KG1 (cell line): Measurements from ENCODE around the gene EPC2.
"Not testable (repeated sequence)": the region's sequence is repeated elsewhere in the genome, so short reads cannot be mapped to it uniquely, and the experiment has no call there.

Source experiments
- DNase-seq: peaks from one replicate; lab custom pipeline; 2025; lab: John Stamatoyannopoulos, UW

The EPC2 gene

GRCh38 chr2:148721991-148722777 lies 77.6 kb downstream of the EPC2 start:
- DNase-seq: no peak

GRCh38 chr2:148725564-148725963 lies 81.0 kb downstream of the EPC2 start:
- DNase-seq: no peak

- DNase-seq: no peak
Measured at GRCh38 chr2:148726228-148726627, 81.7 kb downstream of the EPC2 start.

- no peak for DNase-seq
Measured at GRCh38 chr2:148730085-148730484, 85.5 kb downstream of the EPC2 start.

GRCh38 chr2:148737742-148738141 lies 93.2 kb downstream of the EPC2 start:
- DNase-seq: no peak

- DNase-seq: no peak
Measured at GRCh38 chr2:148739454-148740105, 95.0 kb downstream of the EPC2 start.

- no peak for DNase-seq
Measured at GRCh38 chr2:148742373-148742772, 97.8 kb downstream of the EPC2 start.

GRCh38 chr2:148745151-148745851 lies 100.8 kb downstream of the EPC2 start:
- DNase-seq: no peak

GRCh38 chr2:148746973-148747372 lies 102.4 kb downstream of the EPC2 start:
- no peak for DNase-seq

GRCh38 chr2:148751907-148752306 lies 107.4 kb downstream of the EPC2 start:
- DNase-seq: no peak

- DNase-seq: no peak
Measured at GRCh38 chr2:148752977-148753376, 108.4 kb downstream of the EPC2 start.

- DNase-seq: no peak
Measured at GRCh38 chr2:148754864-148755263, 110.3 kb downstream of the EPC2 start.

- no peak for DNase-seq
Measured at GRCh38 chr2:148756292-148756975, 111.9 kb downstream of the EPC2 start.

GRCh38 chr2:148764815-148765214 lies 120.3 kb downstream of the EPC2 start:
- no peak for DNase-seq

- no peak for DNase-seq
Measured at GRCh38 chr2:148770047-148770446, 125.5 kb downstream of the EPC2 start.

- no peak for DNase-seq
Measured at GRCh38 chr2:148781544-148781943, 137.0 kb downstream of the EPC2 start.

- DNase-seq: no peak
Measured at GRCh38 chr2:148789059-148789458, 144.5 kb downstream of the EPC2 start.

- DNase-seq: not testable (repeated sequence)
Measured at GRCh38 chr2:148790172-148790571, 145.6 kb downstream of the EPC2 start.

- DNase-seq: no peak
Measured at GRCh38 chr2:148794558-148794957, 150.0 kb downstream of the EPC2 start.

- DNase-seq: no peak
Measured at GRCh38 chr2:148796735-148797512, 152.4 kb downstream of the EPC2 start.

- no peak for DNase-seq
Measured at GRCh38 chr2:148802448-148803220, 158.1 kb downstream of the EPC2 start.
